Measurements from ENCODE around the gene TXNDC2. TPM values are rescaled to one million over a fixed set of nuclear protein-coding genes. Genes with fewer than 3 reads are reported as not detected.

Gene TXNDC2
- total and polyA plus RNA-seq, 4 donors = 0.21 to 0.65 TPM; not detected in 2

DNA sequence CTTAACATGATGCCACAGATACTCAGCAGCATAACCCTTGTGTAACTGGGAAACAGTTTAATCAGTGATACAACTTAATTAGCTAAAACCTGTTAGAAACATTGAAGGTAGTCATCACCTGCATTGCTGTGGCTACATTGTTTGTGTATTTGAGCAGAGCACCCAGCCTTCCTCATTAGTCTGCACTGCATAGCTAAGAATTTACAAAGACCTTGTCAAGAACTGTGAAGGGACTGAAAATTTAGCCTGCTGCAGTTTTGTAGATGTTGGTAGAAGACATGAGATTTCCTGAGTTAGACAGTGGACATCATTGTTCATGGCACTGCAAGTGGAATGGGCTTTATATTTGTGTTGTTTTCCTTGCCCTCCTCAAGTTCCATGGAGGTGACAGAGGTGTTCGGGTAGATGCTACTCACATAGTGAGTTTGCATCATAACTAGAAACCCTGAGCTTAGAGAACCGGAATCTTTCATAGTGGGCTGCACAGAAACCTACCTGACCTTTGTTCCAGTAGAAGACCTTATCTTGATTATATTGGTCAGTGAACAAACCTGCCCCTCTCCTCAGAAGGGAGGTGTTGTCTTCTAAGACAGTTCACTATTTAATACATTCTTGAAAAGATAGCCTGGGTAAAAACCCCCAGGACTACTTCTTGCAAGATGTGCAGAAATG, 40.6 kb downstream of the TXNDC2 start:
- H3K4me1 ChIP-seq (ENCODE audit: control insufficient read depth in 1 of 2, insufficient read depth in 2 of 2, low read length in 2 of 2) = peaks cover 3 to 9% of the 10 kb centered on the region in 2 donors
- no peak overlapping the region for H3K4me3 ChIP-seq (ENCODE audit: low read length in 2 of 2)
- 73 to 80% methylated on average over 2 of the region's 2 CpGs for WGBS, 2 donors
- H3K36me3 ChIP-seq (ENCODE audit: control insufficient read depth in 1 of 2, insufficient read depth in 2 of 2, low read length in 1 of 2) = no peaks in the 10 kb centered on the region
- no peak for DNase-seq
- no peaks in the 10 kb centered on the region for H3K27me3 ChIP-seq (ENCODE audit: control insufficient read depth in 1 of 2, insufficient read depth in 2 of 2, low read length in 1 of 2)
- peak overlapping the region; percentile 51 to 90 for H3K27ac ChIP-seq (ENCODE audit: low read depth in 1 of 2, low read length in 2 of 2)
- no peaks in the 10 kb centered on the region for H3K9me3 ChIP-seq (ENCODE audit: control insufficient read depth, low read length)
- intact Hi-C loops (cut with DNase I) = loop anchor here in 1 of 2 donors (10.0 kb wide), 1 partner anchor 212 kb away; no protein-coding TSS in a partner anchor
- no peak for ATAC-seq (ENCODE audit: low FRiP score)

DNA sequence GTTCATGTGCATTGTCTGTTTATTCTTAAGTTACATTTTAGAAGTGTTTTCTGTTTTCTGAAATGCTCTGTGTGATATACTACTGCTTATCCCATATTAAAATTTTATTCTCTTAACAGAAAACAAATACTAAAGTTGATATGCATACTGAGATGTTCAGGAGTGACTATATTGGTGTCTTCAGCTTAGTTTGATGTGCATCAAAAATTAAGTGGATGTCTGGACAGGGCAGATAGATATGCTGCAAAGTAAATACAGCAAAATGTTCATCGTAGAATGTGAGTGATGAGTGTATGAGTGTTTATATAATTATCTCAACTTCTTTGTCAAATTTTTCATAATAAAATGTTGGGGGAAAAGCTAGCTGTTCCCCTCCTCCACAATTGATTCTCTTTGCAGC, 41.2 kb downstream of the TXNDC2 start:
- H3K4me3 ChIP-seq (ENCODE audit: low read length in 2 of 2) = no peak overlapping the region
- ATAC-seq (ENCODE audit: low FRiP score) (no peak), DNase-seq (no peak)
- WGBS, 2 donors = 19 to 28% methylated on average over 1 of the region's 1 CpG
- H3K27ac ChIP-seq (ENCODE audit: low read depth in 1 of 2, low read length in 2 of 2) = no peak overlapping the region
- intact Hi-C loops (cut with DNase I) = loop anchor here in 1 of 2 donors (10.0 kb wide), 1 partner anchor 212 kb away; no protein-coding TSS in a partner anchor
- H3K27me3 ChIP-seq (ENCODE audit: control insufficient read depth in 1 of 2, insufficient read depth in 2 of 2, low read length in 1 of 2) = no peaks in the 10 kb centered on the region
- no peaks in the 10 kb centered on the region for H3K9me3 ChIP-seq (ENCODE audit: control insufficient read depth, low read length)
- H3K4me1 ChIP-seq (ENCODE audit: control insufficient read depth in 1 of 2, insufficient read depth in 2 of 2, low read length in 2 of 2) = peaks cover 3 to 9% of the 10 kb centered on the region in 2 donors
- H3K36me3 ChIP-seq (ENCODE audit: control insufficient read depth in 1 of 2, insufficient read depth in 2 of 2, low read length in 1 of 2) = no peaks in the 10 kb centered on the region

DNA sequence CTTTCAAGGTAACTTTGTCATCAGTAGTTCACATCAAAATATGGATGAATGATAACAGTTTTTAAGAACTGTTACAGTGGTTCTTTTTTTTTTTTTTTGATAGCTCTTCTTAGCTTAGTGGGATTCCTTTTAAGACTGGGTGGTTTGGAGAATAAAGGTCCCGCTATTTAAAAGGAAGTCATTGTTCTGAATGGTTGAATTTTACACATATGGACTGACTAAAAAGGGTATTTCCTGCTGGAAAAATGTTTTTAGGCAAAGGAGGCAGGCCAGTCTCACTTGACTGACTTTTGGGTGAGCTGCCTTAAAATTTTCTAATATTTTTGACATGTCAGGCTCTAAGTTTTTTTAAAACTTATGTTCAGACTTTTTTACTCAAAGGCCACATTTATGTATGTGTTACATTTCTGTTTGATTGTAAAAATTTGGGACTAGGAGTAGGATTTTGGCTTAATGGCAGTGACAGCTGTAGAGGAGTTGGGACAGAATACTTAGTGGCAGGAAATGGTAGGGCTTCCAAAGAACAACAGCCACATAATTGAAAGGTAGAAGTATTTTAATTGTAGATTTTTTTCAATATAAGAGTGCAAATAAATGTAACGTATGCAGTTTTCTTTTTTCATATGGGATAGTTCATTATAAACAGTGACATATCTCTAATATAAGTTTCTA, 41.8 kb downstream of the TXNDC2 start:
- Histone ChIP-seq H3K27me3 (ENCODE audit: control insufficient read depth in 1 of 2, insufficient read depth in 2 of 2, low read length in 1 of 2) (no peaks in the 10 kb centered on the region), H3K27ac (ENCODE audit: low read depth in 1 of 2, low read length in 2 of 2) (no peak overlapping the region), H3K9me3 (ENCODE audit: control insufficient read depth, low read length) (no peaks in the 10 kb centered on the region), H3K36me3 (ENCODE audit: control insufficient read depth in 1 of 2, insufficient read depth in 2 of 2, low read length in 1 of 2) (no peaks in the 10 kb centered on the region), H3K4me3 (ENCODE audit: low read length in 2 of 2) (peak overlapping the region in 1 of 2 donors; percentile 26), H3K4me1 (ENCODE audit: control insufficient read depth in 1 of 2, insufficient read depth in 2 of 2, low read length in 2 of 2) (peaks cover 3 to 9% of the 10 kb centered on the region in 2 donors)
- DNase-seq (no peak), ATAC-seq (ENCODE audit: low FRiP score) (no peak)
- WGBS, 2 donors = 58 to 62% methylated on average over 2 of the region's 2 CpGs
- intact Hi-C loops (cut with DNase I) = loop anchor here in 1 of 2 donors (10.0 kb wide), 1 partner anchor 213 kb away; no protein-coding TSS in a partner anchor

DNA sequence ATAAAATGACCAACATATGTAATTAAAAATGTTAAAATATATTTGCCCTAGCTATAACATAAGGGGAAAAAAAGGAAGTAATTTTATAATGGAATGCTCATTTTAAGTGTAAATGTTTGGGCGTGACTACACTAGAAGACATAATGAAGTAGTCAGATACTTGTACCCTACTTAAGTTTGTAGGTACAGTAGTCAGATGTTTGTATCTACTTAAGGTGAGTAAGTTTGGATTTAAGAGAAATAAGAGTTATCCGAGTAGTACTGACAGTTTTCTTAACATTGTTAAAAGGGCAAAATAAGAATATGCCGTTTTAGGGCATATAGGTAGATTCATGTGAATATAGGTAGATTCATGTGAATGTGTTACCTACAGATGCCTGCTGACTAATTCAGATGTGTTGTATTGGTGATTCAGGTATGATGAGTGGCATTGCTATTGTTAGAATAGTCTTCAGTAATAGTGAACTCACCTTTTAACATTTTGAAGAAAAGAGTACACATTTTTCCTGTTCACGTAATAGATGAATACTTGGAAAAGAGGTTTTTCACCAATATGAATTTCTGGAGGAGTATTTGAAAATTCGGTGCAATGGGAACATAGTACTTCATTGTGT, 43.0 kb downstream of the TXNDC2 start:
- no peak overlapping the region for H3K4me3 ChIP-seq (ENCODE audit: low read length in 2 of 2)
- 80 to 83% methylated on average over 5 of the region's 5 CpGs for WGBS, 2 donors
- H3K27ac ChIP-seq (ENCODE audit: low read depth in 1 of 2, low read length in 2 of 2) = no peak overlapping the region
- ATAC-seq (ENCODE audit: low FRiP score) = no peak
- H3K27me3 ChIP-seq (ENCODE audit: control insufficient read depth in 1 of 2, insufficient read depth in 2 of 2, low read length in 1 of 2) = no peaks in the 10 kb centered on the region
- H3K4me1 ChIP-seq (ENCODE audit: control insufficient read depth in 1 of 2, insufficient read depth in 2 of 2, low read length in 2 of 2) = peaks cover 3 to 9% of the 10 kb centered on the region in 2 donors
- intact Hi-C loops (cut with DNase I) = loop anchor here in 1 of 2 donors (10.0 kb wide), 1 partner anchor 214 kb away; no protein-coding TSS in a partner anchor
- H3K36me3 ChIP-seq (ENCODE audit: control insufficient read depth in 1 of 2, insufficient read depth in 2 of 2, low read length in 1 of 2) = no peaks in the 10 kb centered on the region
- H3K9me3 ChIP-seq (ENCODE audit: control insufficient read depth, low read length) = no peaks in the 10 kb centered on the region
- DNase-seq = no peak

DNA sequence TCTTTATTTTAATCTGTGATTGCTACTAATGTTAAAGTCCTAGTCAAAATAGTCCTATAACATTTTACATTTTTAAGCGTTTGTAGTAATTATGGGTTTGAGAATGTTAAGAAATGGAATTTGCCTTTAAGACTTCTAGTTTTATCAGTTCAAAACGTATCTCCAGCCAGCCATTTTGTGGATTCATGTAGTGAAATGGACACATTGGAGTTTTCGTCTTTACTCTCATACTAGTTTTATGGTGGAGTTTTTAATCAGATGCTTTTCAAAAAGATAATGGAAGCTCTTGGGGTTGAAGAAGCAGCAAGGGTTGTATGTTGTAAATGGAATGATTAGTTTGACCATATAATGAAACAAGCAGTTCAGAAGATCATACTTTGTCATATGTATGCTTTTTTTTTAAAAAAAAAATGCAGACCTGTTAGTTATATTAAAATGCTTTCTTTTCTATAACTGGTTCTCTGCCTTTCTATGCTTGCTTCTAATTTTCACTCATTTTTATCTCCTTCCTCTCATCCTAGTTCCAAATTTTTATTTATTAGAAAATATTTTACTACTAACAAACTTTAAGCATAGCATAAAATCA, 44.6 kb downstream of the TXNDC2 start:
- H3K4me1 ChIP-seq (ENCODE audit: control insufficient read depth in 1 of 2, insufficient read depth in 2 of 2, low read length in 2 of 2) = peaks cover 3 to 9% of the 10 kb centered on the region in 2 donors
- no peak overlapping the region for H3K4me3 ChIP-seq (ENCODE audit: low read length in 2 of 2)
- 70 to 77% methylated on average over 3 of the region's 3 CpGs for WGBS, 2 donors
- no peaks in the 10 kb centered on the region for H3K27me3 ChIP-seq (ENCODE audit: control insufficient read depth in 1 of 2, insufficient read depth in 2 of 2, low read length in 1 of 2)
- no peak overlapping the region for H3K27ac ChIP-seq (ENCODE audit: low read depth in 1 of 2, low read length in 2 of 2)
- DNase-seq (no peak), ATAC-seq (ENCODE audit: low FRiP score) (no peak)
- intact Hi-C loops (cut with DNase I) = loop anchor here in 1 of 2 donors (10.0 kb wide), 1 partner anchor 356 kb away; no protein-coding TSS in a partner anchor
- H3K36me3 ChIP-seq (ENCODE audit: control insufficient read depth in 1 of 2, insufficient read depth in 2 of 2, low read length in 1 of 2) = no peaks in the 10 kb centered on the region
- no peaks in the 10 kb centered on the region for H3K9me3 ChIP-seq (ENCODE audit: control insufficient read depth, low read length)

DNA sequence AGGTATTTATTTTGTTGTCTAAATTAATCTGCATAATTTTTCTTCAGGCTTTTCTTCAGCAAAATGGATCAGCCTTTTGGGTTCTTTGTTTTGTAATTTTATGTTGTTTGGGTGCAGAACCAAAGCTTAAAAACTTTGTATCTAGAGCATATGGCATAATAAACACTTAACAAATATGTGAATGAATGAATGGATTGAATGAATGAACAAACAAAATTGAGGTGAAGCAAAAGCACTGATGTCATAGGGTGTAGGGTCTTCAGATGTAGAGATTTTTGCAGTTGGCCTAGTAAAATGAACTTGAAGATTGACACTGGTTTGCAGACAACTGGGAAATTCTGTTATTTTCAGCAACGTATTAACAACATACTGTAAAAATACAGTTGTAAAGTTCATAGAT, 45.4 kb downstream of the TXNDC2 start:
- intact Hi-C loops (cut with DNase I) = loop anchor here in 1 of 2 donors (10.0 kb wide), 1 partner anchor 356 kb away; no protein-coding TSS in a partner anchor
- H3K9me3 ChIP-seq (ENCODE audit: control insufficient read depth, low read length) = no peaks in the 10 kb centered on the region
- peaks cover 3 to 8% of the 10 kb centered on the region in 2 donors for H3K4me1 ChIP-seq (ENCODE audit: control insufficient read depth in 1 of 2, insufficient read depth in 2 of 2, low read length in 2 of 2)
- 26% methylated on average over 1 of the region's 1 CpG for WGBS, 2 donors
- no peaks in the 10 kb centered on the region for H3K36me3 ChIP-seq (ENCODE audit: control insufficient read depth in 1 of 2, insufficient read depth in 2 of 2, low read length in 1 of 2)
- no peaks in the 10 kb centered on the region for H3K27me3 ChIP-seq (ENCODE audit: control insufficient read depth in 1 of 2, insufficient read depth in 2 of 2, low read length in 1 of 2)
- no peak overlapping the region for H3K4me3 ChIP-seq (ENCODE audit: low read length in 2 of 2)
- no peak for ATAC-seq (ENCODE audit: low FRiP score)
- no peak for DNase-seq
- no peak overlapping the region for H3K27ac ChIP-seq (ENCODE audit: low read depth in 1 of 2, low read length in 2 of 2)

DNA sequence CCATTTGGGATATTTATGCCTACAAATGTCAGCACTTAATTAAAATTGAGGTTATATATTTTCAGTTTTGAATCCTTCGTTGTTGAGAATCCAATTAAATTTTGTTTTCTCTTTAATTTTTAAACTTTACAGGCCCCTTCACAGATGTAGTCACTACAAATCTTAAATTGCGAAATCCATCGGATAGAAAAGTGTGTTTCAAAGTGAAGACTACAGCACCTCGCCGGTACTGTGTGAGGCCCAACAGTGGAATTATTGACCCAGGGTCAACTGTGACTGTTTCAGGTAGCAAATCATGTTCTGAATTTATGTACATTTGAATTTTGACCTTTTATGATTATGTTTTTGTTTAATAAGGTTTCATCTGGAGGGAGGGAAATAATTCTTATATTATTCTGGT, 45.9 kb downstream of the TXNDC2 start:
- intact Hi-C loops (cut with DNase I) = loop anchor here in 1 of 2 donors (10.0 kb wide), 1 partner anchor 357 kb away; no protein-coding TSS in a partner anchor
- Histone ChIP-seq H3K27ac (ENCODE audit: low read depth in 1 of 2, low read length in 2 of 2) (no peak overlapping the region), H3K36me3 (ENCODE audit: control insufficient read depth in 1 of 2, insufficient read depth in 2 of 2, low read length in 1 of 2) (peaks cover under 1 to 2% of the 10 kb centered on the region in 2 donors), H3K4me3 (ENCODE audit: low read length in 2 of 2) (no peak overlapping the region), H3K4me1 (ENCODE audit: control insufficient read depth in 1 of 2, insufficient read depth in 2 of 2, low read length in 2 of 2) (peaks cover 0 to 3% of the 10 kb centered on the region in 2 donors), H3K9me3 (ENCODE audit: control insufficient read depth, low read length) (no peaks in the 10 kb centered on the region), H3K27me3 (ENCODE audit: control insufficient read depth in 1 of 2, insufficient read depth in 2 of 2, low read length in 1 of 2) (no peaks in the 10 kb centered on the region)
- no peak for ATAC-seq (ENCODE audit: low FRiP score)
- no peak for DNase-seq
- 79 to 82% methylated on average over 5 of the region's 5 CpGs for WGBS, 2 donors

DNA sequence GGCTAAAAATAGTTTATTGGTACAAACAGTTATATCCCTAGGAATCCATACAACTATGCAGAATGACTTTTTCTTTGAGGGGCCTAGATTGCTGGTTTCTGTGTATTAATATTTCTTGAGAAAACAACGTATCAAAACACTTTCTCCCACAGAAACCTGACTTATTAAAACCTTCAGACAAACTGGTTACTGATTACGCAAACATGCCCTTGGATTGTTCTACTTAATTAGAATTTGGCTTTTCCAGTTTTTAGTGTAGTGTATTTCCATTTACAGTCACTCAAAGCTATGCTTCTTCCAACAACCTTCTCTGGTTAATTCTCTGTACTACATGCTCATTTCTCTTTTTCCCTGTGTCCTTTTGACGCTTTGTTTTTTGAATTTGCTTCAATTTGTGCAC, 48.1 kb downstream of the TXNDC2 start:
- Histone ChIP-seq H3K9me3 (ENCODE audit: control insufficient read depth, low read length) (no peaks in the 10 kb centered on the region), H3K36me3 (ENCODE audit: control insufficient read depth in 1 of 2, insufficient read depth in 2 of 2, low read length in 1 of 2) (peaks cover 2 to 4% of the 10 kb centered on the region in 2 donors), H3K27ac (ENCODE audit: low read depth in 1 of 2, low read length in 2 of 2) (no peak overlapping the region), H3K27me3 (ENCODE audit: control insufficient read depth in 1 of 2, insufficient read depth in 2 of 2, low read length in 1 of 2) (no peaks in the 10 kb centered on the region), H3K4me1 (ENCODE audit: control insufficient read depth in 1 of 2, insufficient read depth in 2 of 2, low read length in 2 of 2) (no peaks in the 10 kb centered on the region), H3K4me3 (ENCODE audit: low read length in 2 of 2) (no peak overlapping the region)
- 92 to 97% methylated on average over 3 of the region's 3 CpGs for WGBS, 2 donors
- DNase-seq (no peak), ATAC-seq (ENCODE audit: low FRiP score) (no peak)
- intact Hi-C loops (cut with DNase I) = loop anchor here in 1 of 2 donors (10.0 kb wide), 1 partner anchor 359 kb away; no protein-coding TSS in a partner anchor
